GM23338 (cell line): ENCODE measurements around the gene MYO1F. TPM values are rescaled to one million over a fixed set of nuclear protein-coding genes. Genes with fewer than 3 reads are reported as not detected.
A peak's percentile ranks its signal among the peaks of the same experiment; 100 is the strongest.

ENCODE experiments used
- ATAC-seq: fragments of 200-7000 bp; cut with Tn5 transposase; 3 replicates; pipeline ENCODE4 v1.9.1; 2020
- DNase-seq: peaks from one replicate; pipeline ENCODE4 v3.0.0-alpha.2; 2015; ENCODE audit warnings: low spot score
- H2AFZ ChIP-seq: fragments of 200-600 bp; sonication (generic); 2 replicates; pipeline ENCODE4 v1.8.0; 2016; ENCODE audit warnings: antibody characterized with exemption, mild to moderate bottlenecking, moderate library complexity
- H3F3A ChIP-seq: fragments of 200-600 bp; sonication (generic); replicated peaks from 2 replicates; pipeline ENCODE4 v1.8.0; 2017; ENCODE audit warnings: antibody characterized with exemption, mixed run types, low read depth
- H3K27ac ChIP-seq: fragments of 200-600 bp; sonication (generic); 2 replicates; pipeline ENCODE4 v1.6.1; 2016; ENCODE audit warnings: low read depth
- H3K27me3 ChIP-seq: fragments of 200-600 bp; sonication (generic); 2 replicates; pipeline ENCODE4 v1.8.0; 2016; ENCODE audit warnings: mild to moderate bottlenecking, mixed run types, moderate library complexity; ENCODE audit not compliant: insufficient read depth
- H3K36me3 ChIP-seq: fragments of 200-600 bp; sonication (generic); 2 replicates; pipeline ENCODE4 v1.8.0; 2016; ENCODE audit warnings: mild to moderate bottlenecking; ENCODE audit not compliant: insufficient read depth
- H3K4me1 ChIP-seq: fragments of 200-600 bp; sonication (generic); 2 replicates; pipeline ENCODE4 v1.8.0; 2016; ENCODE audit warnings: mild to moderate bottlenecking, moderate library complexity; ENCODE audit not compliant: insufficient read depth
- H3K4me2 ChIP-seq: fragments of 200-600 bp; sonication (generic); 2 replicates; pipeline ENCODE4 v1.7.1; 2017; ENCODE audit warnings: mixed run types
- H3K4me3 ChIP-seq: fragments of 200-600 bp; sonication (generic); 2 replicates; pipeline ENCODE4 v1.6.1; 2016; ENCODE audit warnings: mixed run types
- H3K79me2 ChIP-seq: fragments of 200-600 bp; sonication (generic); replicated peaks from 2 replicates; pipeline ENCODE4 v1.8.0; 2017; ENCODE audit warnings: mild to moderate bottlenecking; ENCODE audit not compliant: insufficient read depth
- H3K9me2 ChIP-seq: fragments of 200-600 bp; sonication (generic); 2 replicates; pipeline ENCODE4 v1.8.0; 2017; ENCODE audit not compliant: insufficient read depth
- H4K20me1 ChIP-seq: fragments of 200-600 bp; sonication (generic); replicated peaks from 2 replicates; pipeline ENCODE4 v1.8.0; 2017; ENCODE audit warnings: mild to moderate bottlenecking; ENCODE audit not compliant: insufficient read depth
- H3K27ac Mint-ChIP-seq: 2 replicates; pipeline ENCODE4 v1.8.0; 2020; ENCODE audit warnings: inconsistent platforms, mild to moderate bottlenecking, moderate library complexity, mixed read lengths
- H3K27me3 Mint-ChIP-seq: 3 replicates; pipeline ENCODE4 v1.8.0; 2022; ENCODE audit warnings: low read depth, mild to moderate bottlenecking, moderate library complexity, mixed read lengths, inconsistent platforms; ENCODE audit not compliant: insufficient read depth, poor library complexity
- H3K36me3 Mint-ChIP-seq: 3 replicates; pipeline ENCODE4 v1.8.0; 2021; ENCODE audit warnings: low read depth, mild to moderate bottlenecking, inconsistent platforms, moderate library complexity, mixed read lengths
- H3K4me1 Mint-ChIP-seq: 3 replicates; pipeline ENCODE4 v1.8.0; 2020; ENCODE audit warnings: mild to moderate bottlenecking, inconsistent platforms, mixed read lengths
- H3K4me3 Mint-ChIP-seq: 3 replicates; pipeline ENCODE4 v1.8.0; 2021; ENCODE audit warnings: moderate library complexity, mild to moderate bottlenecking, inconsistent platforms, mixed read lengths
- H3K9me3 Mint-ChIP-seq: 3 replicates; pipeline ENCODE4 v1.8.0; 2020; ENCODE audit warnings: moderate library complexity, mild to moderate bottlenecking, inconsistent platforms, mixed read lengths
- CREB1 ChIP-seq: fragments of 250-450 bp; sonication (Bioruptor Pico); IDR thresholded peaks from 2 replicates; pipeline ENCODE4 v1.5.0; 2020; ENCODE audit warnings: low read depth, mild to moderate bottlenecking, moderate library complexity
- ETS1 ChIP-seq: IDR thresholded peaks from 2 replicates; pipeline ENCODE4 v1.6.1; 2016; ENCODE audit warnings: antibody characterized with exemption
- EZH2phosphoT487 ChIP-seq: fragments of 200-600 bp; sonication (generic); IDR thresholded peaks from one replicate; pipeline ENCODE4 v1.8.1; 2018; ENCODE audit warnings: antibody characterized with exemption; ENCODE audit not compliant: unreplicated experiment
- JUNB ChIP-seq: IDR thresholded peaks from one replicate; pipeline ENCODE4 v1.6.1; 2016; ENCODE audit warnings: antibody characterized with exemption; ENCODE audit not compliant: unreplicated experiment
- NANOG ChIP-seq: IDR thresholded peaks from 2 replicates; pipeline ENCODE4 v1.6.1; 2016; ENCODE audit warnings: antibody characterized with exemption, borderline replicate concordance
- POLR2AphosphoS5 ChIP-seq: IDR thresholded peaks from 2 replicates; pipeline ENCODE4 v1.6.1; 2016; ENCODE audit warnings: antibody characterized with exemption, low read depth
- REST ChIP-seq: IDR thresholded peaks from one replicate; pipeline ENCODE4 v1.6.1; 2018; ENCODE audit warnings: antibody characterized with exemption; ENCODE audit not compliant: unreplicated experiment
- STAT1 ChIP-seq: IDR thresholded peaks from one replicate; pipeline ENCODE4 v1.6.1; 2016; ENCODE audit warnings: antibody characterized with exemption; ENCODE audit not compliant: unreplicated experiment
- ZNF114 ChIP-seq: fragments of 250-450 bp; sonication (Bioruptor Pico); IDR thresholded peaks from 2 replicates; pipeline ENCODE4 v1.5.0; 2020; ENCODE audit warnings: mild to moderate bottlenecking, moderate library complexity
- ZNF331 ChIP-seq: fragments of 250-450 bp; sonication (Bioruptor Pico); IDR thresholded peaks from 2 replicates; pipeline ENCODE4 v1.5.0; 2020; ENCODE audit warnings: low read depth, mild to moderate bottlenecking, moderate library complexity
- ZNF462 ChIP-seq: fragments of 250-450 bp; sonication (Bioruptor Pico); IDR thresholded peaks from 2 replicates; pipeline ENCODE4 v1.5.0; 2020; ENCODE audit warnings: mild to moderate bottlenecking, moderate library complexity
- polyA plus RNA-seq: library from polyadenylated mRNA; unstranded; fragments of >200 nt; fragmentation: Nextera tagmentation; extraction: Ambion mirVana; gene quantifications from 2 replicates; pipeline ENCODE4 v1.2.1, GENCODE V29; 2016
- total RNA-seq: library from RNA; depleted of rRNA; stranded (reverse); fragments of >200 nt; shearing (Covaris generic); gene quantifications from 2 replicates; pipeline ENCODE4 v1.2.3, GENCODE V29; 2014
- TF ChIP-seq, protein P1 (sequence below), 2 experiments: fragments of 200-600 bp in 1 of 2; sonication (generic) in 1 of 2; conservative IDR thresholded peaks; 2 replicates each; pipeline versions ENCODE4 v1.5.1 to v1.6.1; 2016 to 2017; ENCODE audit warnings: antibody characterized with exemption in 2 of 2, low read depth in 2 of 2, mild to moderate bottlenecking in 2 of 2, moderate library complexity in 1 of 2

The MYO1F gene
- total and polyA plus RNA-seq, 2 experiments from 2014 or later = 3.9 to 5.7 TPM

GRCh38 chr19:8528500-8528899 lies 48.7 kb downstream of the MYO1F start:
- H3K36me3 ChIP-seq = no peaks in the 10 kb centered on the region
- no peak overlapping the region for H3K4me2 ChIP-seq
- peaks cover 17% of the 10 kb centered on the region for H3K4me1 Mint-ChIP-seq
- no peak overlapping the region for H3K27ac ChIP-seq
- H3K27ac Mint-ChIP-seq = no peak overlapping the region; the same call in 1 of the 2 replicates
- no peak overlapping the region for H2AFZ ChIP-seq
- H3K27me3 Mint-ChIP-seq = peaks cover 15% of the 10 kb centered on the region
- H3K4me3 Mint-ChIP-seq = peak overlapping the region; percentile 5; the same call in 1 of the 3 replicates
- H3K4me1 ChIP-seq = peaks cover 6% of the 10 kb centered on the region
- H3K4me3 ChIP-seq = no peak overlapping the region
- H3K79me2 ChIP-seq = no peaks in the 10 kb centered on the region; the same call in 1 of the 2 replicates
- no peak for TF ChIP-seq EZH2phosphoT487
- TF ChIP-seq POLR2AphosphoS5 = no peak
- no peak for TF ChIP-seq JUNB
- no peak for TF ChIP-seq ETS1
- no peak for TF ChIP-seq ZNF331 (CRISPR knock-in tag)
- TF ChIP-seq, protein P1, sequence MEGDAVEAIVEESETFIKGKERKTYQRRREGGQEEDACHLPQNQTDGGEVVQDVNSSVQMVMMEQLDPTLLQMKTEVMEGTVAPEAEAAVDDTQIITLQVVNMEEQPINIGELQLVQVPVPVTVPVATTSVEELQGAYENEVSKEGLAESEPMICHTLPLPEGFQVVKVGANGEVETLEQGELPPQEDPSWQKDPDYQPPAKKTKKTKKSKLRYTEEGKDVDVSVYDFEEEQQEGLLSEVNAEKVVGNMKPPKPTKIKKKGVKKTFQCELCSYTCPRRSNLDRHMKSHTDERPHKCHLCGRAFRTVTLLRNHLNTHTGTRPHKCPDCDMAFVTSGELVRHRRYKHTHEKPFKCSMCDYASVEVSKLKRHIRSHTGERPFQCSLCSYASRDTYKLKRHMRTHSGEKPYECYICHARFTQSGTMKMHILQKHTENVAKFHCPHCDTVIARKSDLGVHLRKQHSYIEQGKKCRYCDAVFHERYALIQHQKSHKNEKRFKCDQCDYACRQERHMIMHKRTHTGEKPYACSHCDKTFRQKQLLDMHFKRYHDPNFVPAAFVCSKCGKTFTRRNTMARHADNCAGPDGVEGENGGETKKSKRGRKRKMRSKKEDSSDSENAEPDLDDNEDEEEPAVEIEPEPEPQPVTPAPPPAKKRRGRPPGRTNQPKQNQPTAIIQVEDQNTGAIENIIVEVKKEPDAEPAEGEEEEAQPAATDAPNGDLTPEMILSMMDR (conservative IDR thresholded peaks at IDR 0.05; ENCODE audit: low read depth in 2 of 2) = no peak
- TF ChIP-seq STAT1 = no peak
- TF ChIP-seq CREB1 = no peak
- no peak for TF ChIP-seq NANOG
- TF ChIP-seq ZNF462 (CRISPR knock-in tag) = no peak
- TF ChIP-seq ZNF114 (CRISPR knock-in tag) = no peak
- TF ChIP-seq REST = no peak
- peaks cover 3% of the 10 kb centered on the region; the same call in 1 of the 2 replicates for H4K20me1 ChIP-seq
- peaks cover 7% of the 10 kb centered on the region; the same call in 1 of the 2 replicates for H3F3A ChIP-seq
- 0 out of 2 replicates have a peak, but pooled peaks cover 2% of the 10 kb centered on the region for H3K27me3 ChIP-seq
- H3K9me3 Mint-ChIP-seq = no peaks in the 10 kb centered on the region; the same call in 2 of the 3 replicates
- ATAC-seq = no peak
- H3K36me3 Mint-ChIP-seq = no peaks in the 10 kb centered on the region
- DNase-seq = no peak
- no peaks in the 10 kb centered on the region for H3K9me2 ChIP-seq
